ENCODE measurements around the gene LRRC74B. TPM values are rescaled to one million over a fixed set of nuclear protein-coding genes. Genes with fewer than 3 reads are reported as not detected.
"Not testable (repeated sequence)": the region's sequence is repeated elsewhere in the genome, so short reads cannot be mapped to it uniquely, and the experiment has no call there.

The LRRC74B gene
- total RNA-seq, 1 experiment from 2014 or later: under 0.01 TPM

- DNase-seq (ENCODE audit: low read depth): no peak
These were observed 14.2 kb upstream of the LRRC74B start for GRCh38 chr22:21031545-21032036.

GRCh38 chr22:21032037-21032867 lies 13.5 kb upstream of the LRRC74B start, which contains the start of gene SLC7A4:
SLC7A4 (minus strand) TSS chr22:21032561; CDS start chr22:21031812, 749 bp downstream.
- DNase-seq (ENCODE audit: low read depth): no peak

- no peak for DNase-seq (ENCODE audit: low read depth)
These were observed 12.7 kb upstream of the LRRC74B start for GRCh38 chr22:21032868-21033688.

- no peak for DNase-seq (ENCODE audit: low read depth)
These were observed 11.9 kb upstream of the LRRC74B start for GRCh38 chr22:21033895-21034294.

- DNase-seq (ENCODE audit: low read depth): no peak
These were observed 10.8 kb upstream of the LRRC74B start for GRCh38 chr22:21034989-21035388.

- peak; percentile 55 for DNase-seq (ENCODE audit: low read depth)
These were observed 7.3 kb upstream of the LRRC74B start for GRCh38 chr22:21038405-21038804.

- not testable (repeated sequence) for DNase-seq (ENCODE audit: low read depth)
These were observed 6.6 kb upstream of the LRRC74B start for GRCh38 chr22:21039158-21039557.

GRCh38 chr22:21041937-21042336 lies 3.8 kb upstream of the LRRC74B start:
- peak; percentile 73 for DNase-seq (ENCODE audit: low read depth)

GRCh38 chr22:21042978-21043859 lies 2.5 kb upstream of the LRRC74B start:
- peak; percentile 55 for DNase-seq (ENCODE audit: low read depth)

- DNase-seq (ENCODE audit: low read depth): no peak
These were observed 1.7 kb upstream of the LRRC74B start for GRCh38 chr22:21043860-21044535.

- peak; percentile 83 for DNase-seq (ENCODE audit: low read depth)
These were observed 688 bp upstream of the LRRC74B start for GRCh38 chr22:21044931-21045584.

- no peak for DNase-seq (ENCODE audit: low read depth)
These were observed 1.4 kb downstream of the LRRC74B start for GRCh38 chr22:21047035-21047661.

- DNase-seq (ENCODE audit: low read depth): no peak
These were observed 2.0 kb downstream of the LRRC74B start for GRCh38 chr22:21047730-21048129.

- not testable (repeated sequence) for DNase-seq (ENCODE audit: low read depth)
These were observed 2.7 kb downstream of the LRRC74B start for GRCh38 chr22:21048448-21048847.

- DNase-seq (ENCODE audit: low read depth): not testable (repeated sequence)
These were observed 3.2 kb downstream of the LRRC74B start for GRCh38 chr22:21048965-21049364.

GRCh38 chr22:21051145-21051830 lies 5.5 kb downstream of the LRRC74B start:
- DNase-seq (ENCODE audit: low read depth): no peak

- peak; percentile 39 for DNase-seq (ENCODE audit: low read depth)
These were observed 6.2 kb downstream of the LRRC74B start for GRCh38 chr22:21051831-21052400.

- DNase-seq (ENCODE audit: low read depth): no peak
These were observed 7.1 kb downstream of the LRRC74B start for GRCh38 chr22:21052715-21053459.

Measured in RPMI7951 (cell line).